ENCODE data around the gene ABRACL.

DNA sequence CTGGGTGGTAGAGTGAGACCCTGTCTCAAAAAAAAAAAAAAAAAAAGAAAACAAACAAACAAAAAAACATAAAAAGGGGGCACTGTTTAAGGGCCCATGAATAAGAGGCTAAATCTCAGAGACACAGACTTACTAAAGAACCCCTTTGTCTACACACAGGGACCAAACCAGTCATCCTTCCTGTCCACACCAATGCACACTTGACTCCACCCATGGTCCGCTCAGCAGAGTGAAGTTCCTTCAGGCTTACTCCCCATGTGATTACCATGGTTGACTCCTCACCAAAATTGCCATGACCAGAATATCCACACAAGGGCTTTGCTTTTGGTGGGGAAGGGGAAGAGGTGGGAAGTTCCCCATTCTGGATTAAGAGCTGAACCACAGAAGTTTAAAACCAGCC is 21.1 kb upstream of the ABRACL start:
- TF ChIP-seq, protein P1, sequence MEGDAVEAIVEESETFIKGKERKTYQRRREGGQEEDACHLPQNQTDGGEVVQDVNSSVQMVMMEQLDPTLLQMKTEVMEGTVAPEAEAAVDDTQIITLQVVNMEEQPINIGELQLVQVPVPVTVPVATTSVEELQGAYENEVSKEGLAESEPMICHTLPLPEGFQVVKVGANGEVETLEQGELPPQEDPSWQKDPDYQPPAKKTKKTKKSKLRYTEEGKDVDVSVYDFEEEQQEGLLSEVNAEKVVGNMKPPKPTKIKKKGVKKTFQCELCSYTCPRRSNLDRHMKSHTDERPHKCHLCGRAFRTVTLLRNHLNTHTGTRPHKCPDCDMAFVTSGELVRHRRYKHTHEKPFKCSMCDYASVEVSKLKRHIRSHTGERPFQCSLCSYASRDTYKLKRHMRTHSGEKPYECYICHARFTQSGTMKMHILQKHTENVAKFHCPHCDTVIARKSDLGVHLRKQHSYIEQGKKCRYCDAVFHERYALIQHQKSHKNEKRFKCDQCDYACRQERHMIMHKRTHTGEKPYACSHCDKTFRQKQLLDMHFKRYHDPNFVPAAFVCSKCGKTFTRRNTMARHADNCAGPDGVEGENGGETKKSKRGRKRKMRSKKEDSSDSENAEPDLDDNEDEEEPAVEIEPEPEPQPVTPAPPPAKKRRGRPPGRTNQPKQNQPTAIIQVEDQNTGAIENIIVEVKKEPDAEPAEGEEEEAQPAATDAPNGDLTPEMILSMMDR (IDR thresholded peaks at IDR 0.05): no peak
- no peak for TF ChIP-seq POLR2A (IDR thresholded peaks at IDR 0.05)
